Keratinocyte (primary cell): Measurements from ENCODE around the gene GIPR. TPM values are rescaled to one million over a fixed set of nuclear protein-coding genes. Genes with fewer than 3 reads are reported as not detected.

Source experiments
- DNase-seq: peaks from one replicate; pipeline ENCODE4 v3.0.0-alpha.2; 2011; ENCODE audit warnings: low read depth, missing footprints, low spot score
- FAIRE-seq: peaks from 2 replicates; lab custom pipeline; 2011; peaks lifted over from hg19 to GRCh38; lab: Jason Lieb, UNC
- H2AFZ ChIP-seq: 2 replicates; pipeline ENCODE4 v1.6.0; 2012; ENCODE audit warnings: low read length, control low read depth, inconsistent platforms; ENCODE audit not compliant: control insufficient read depth
- H3K27ac ChIP-seq: 2 replicates; pipeline ENCODE4 v1.5.1; 2011; ENCODE audit warnings: low read length; ENCODE audit not compliant: control insufficient read depth, insufficient read depth
- H3K27me3 ChIP-seq: 3 replicates; pipeline ENCODE4 v1.6.0; 2011; ENCODE audit warnings: low read length; ENCODE audit not compliant: control insufficient read depth, insufficient read depth; ENCODE audit errors: extremely low read depth
- H3K36me3 ChIP-seq, 2 experiments: 2 replicates in 1 of 2; 3 replicates in 1 of 2; pipeline ENCODE4 v1.5.1; 2011; ENCODE audit warnings: low read length in 2 of 2, mild to moderate bottlenecking in 1 of 2; ENCODE audit not compliant: control insufficient read depth in 2 of 2, insufficient read depth in 2 of 2; ENCODE audit errors: extremely low read depth in 1 of 2
- H3K4me1 ChIP-seq: 3 replicates; pipeline ENCODE4 v1.5.1; 2011; ENCODE audit warnings: low read length; ENCODE audit not compliant: control insufficient read depth, insufficient read depth; ENCODE audit errors: extremely low read depth
- H3K4me2 ChIP-seq: 3 replicates; pipeline ENCODE4 v1.6.0; 2011; ENCODE audit warnings: low read depth, low read length; ENCODE audit not compliant: control insufficient read depth, insufficient read depth; ENCODE audit errors: extremely low read depth
- H3K4me3 ChIP-seq, 3 experiments: fragments of 200-600 bp in 1 of 3; sonication (generic) in 1 of 3; 2 replicates in 2 of 3; 3 replicates in 1 of 3; pipeline ENCODE4 v1.5.1; 2011 to 2016; ENCODE audit warnings: low read length in 3 of 3, mild to moderate bottlenecking in 3 of 3, control low read depth in 2 of 3, inconsistent platforms in 1 of 3, low read depth in 1 of 3, mixed read lengths in 1 of 3, mixed run types in 1 of 3, moderate library complexity in 1 of 3; ENCODE audit not compliant: control insufficient read depth in 2 of 3, insufficient read depth in 2 of 3; ENCODE audit errors: extremely low read depth in 1 of 3
- H3K79me2 ChIP-seq: 2 replicates; pipeline ENCODE4 v1.6.0; 2012; ENCODE audit warnings: low read length; ENCODE audit not compliant: control insufficient read depth, insufficient read depth
- H3K9ac ChIP-seq: 3 replicates; pipeline ENCODE4 v1.6.0; 2011; ENCODE audit warnings: low read length; ENCODE audit not compliant: control insufficient read depth, insufficient read depth; ENCODE audit errors: extremely low read depth
- H3K9me1 ChIP-seq: 3 replicates; pipeline ENCODE4 v1.6.0; 2011; ENCODE audit warnings: low read length; ENCODE audit not compliant: control insufficient read depth, insufficient read depth; ENCODE audit errors: extremely low read depth
- H3K9me3 ChIP-seq: 2 replicates; pipeline ENCODE4 v1.5.1; 2012; ENCODE audit warnings: low read depth, low read length; ENCODE audit not compliant: control insufficient read depth
- H4K20me1 ChIP-seq: 3 replicates; pipeline ENCODE4 v1.6.0; 2011; ENCODE audit warnings: low read length; ENCODE audit not compliant: control insufficient read depth, insufficient read depth; ENCODE audit errors: extremely low read depth
- CTCF ChIP-seq, 3 experiments: IDR thresholded peaks in 1 of 3; conservative IDR thresholded peaks in 1 of 3; optimal IDR thresholded peaks in 1 of 3; 2 replicates in 2 of 3; 3 replicates in 1 of 3; pipeline versions ENCODE3 to v1.5.1; 2011; ENCODE audit warnings: low read length in 3 of 3, mild to moderate bottlenecking in 3 of 3, moderate library complexity in 2 of 3, control low read depth in 1 of 3, inconsistent platforms in 1 of 3; ENCODE audit not compliant: insufficient read depth in 2 of 3; ENCODE audit errors: extremely low read depth in 1 of 3
- EZH2 ChIP-seq: IDR thresholded peaks from one replicate; pipeline ENCODE4 v1.6.1; 2012; ENCODE audit warnings: inconsistent platforms, mild to moderate bottlenecking, low read length, moderate library complexity
- dilution Hi-C: fragments of 300-500 bp; cut with MboI; formaldehyde crosslinking; loops from one replicate; pipeline ENCODE4 v1.7.0; 2020; ENCODE audit warnings: low sequenced_read_pairs; ENCODE audit not compliant: extremely low pct_ligation_motif_present
- polyA plus RNA-seq, 5 experiments: library from polyadenylated mRNA; depleted of rRNA in 3 of 5; stranded (reverse) in 3 of 5; stranded (forward) in 1 of 5; unstranded in 1 of 5; fragments of >200 nt; gene quantifications; 1 replicate in 1 of 5; 2 replicates in 3 of 5; 3 replicates in 1 of 5; pipeline versions ENCODE4 v1.2.1 to v1.2.3, GENCODE V29; 2011 to 2012; ENCODE audit warnings: missing spikeins in 2 of 5, low read depth in 1 of 5, low replicate concordance in 1 of 5

Gene GIPR
- polyA plus RNA-seq, 1 donor (not counting 4 experiments of a cell fraction or from before 2014, with no cell fraction given) = 1.4 TPM

- no peaks in the 10 kb centered on the region for H3K4me1 ChIP-seq
- H3K27ac ChIP-seq = no peak overlapping the region
- FAIRE-seq (no peak), DNase-seq (no peak)
- no peaks in the 10 kb centered on the region for H3K9me1 ChIP-seq
- H4K20me1 ChIP-seq = no peaks in the 10 kb centered on the region
- dilution Hi-C loops = no loop called here
- no peak overlapping the region for H3K4me2 ChIP-seq
- peaks cover 16% of the 10 kb centered on the region in 2 experiments for H3K36me3 ChIP-seq
- H3K9ac ChIP-seq = no peak overlapping the region
- H3K9me3 ChIP-seq = no peaks in the 10 kb centered on the region
- no peak overlapping the region for H3K4me3 ChIP-seq
- no peak for TF ChIP-seq CTCF (optimal IDR thresholded peaks at IDR 0.05 in 1 of 3, IDR thresholded peaks at IDR 0.05 in 1 of 3, conservative IDR thresholded peaks at IDR 0.05 in 1 of 3; ENCODE audit: extremely low read depth in 1 of 3, insufficient read depth in 2 of 3, low read length in 3 of 3)
- TF ChIP-seq EZH2 = no peak
- H3K79me2 ChIP-seq = no peaks in the 10 kb centered on the region
- no peak overlapping the region for H2AFZ ChIP-seq
- no peaks in the 10 kb centered on the region for H3K27me3 ChIP-seq
Observed at GRCh38 chr19:45705710-45706415, 37.8 kb downstream of the GIPR start.

- dilution Hi-C loops = no loop called here
- no peak for FAIRE-seq
- Histone ChIP-seq H3K27me3 (no peaks in the 10 kb centered on the region), H3K4me3 (no peak overlapping the region), H3K79me2 (peaks cover 29% of the 10 kb centered on the region), H3K4me1 (no peaks in the 10 kb centered on the region), H3K9me1 (no peaks in the 10 kb centered on the region), H3K4me2 (no peak overlapping the region), H3K9me3 (no peaks in the 10 kb centered on the region), H3K27ac (no peak overlapping the region), H3K36me3 (peaks cover 15 to 16% of the 10 kb centered on the region in 2 experiments), H3K9ac (no peak overlapping the region), H4K20me1 (no peaks in the 10 kb centered on the region), H2AFZ (no peak overlapping the region)
- DNase-seq = no peak
- TF ChIP-seq EZH2 (no peak), CTCF (optimal IDR thresholded peaks at IDR 0.05 in 1 of 3, IDR thresholded peaks at IDR 0.05 in 1 of 3, conservative IDR thresholded peaks at IDR 0.05 in 1 of 3; ENCODE audit: extremely low read depth in 1 of 3, insufficient read depth in 2 of 3, low read length in 3 of 3) (no peak)
Observed at GRCh38 chr19:45710356-45711130, 42.5 kb downstream of the GIPR start.
